B cell (primary cell): ENCODE results near the gene RPS15. TPM values are rescaled to one million over a fixed set of nuclear protein-coding genes. Genes with fewer than 3 reads are reported as not detected.

Experiments used
- ATAC-seq: fragments of 200-7000 bp; cut with Tn5 transposase; one replicate; pipeline ENCODE4 v1.10.0; 2021; ENCODE audit warnings: low read depth, mild to moderate bottlenecking, moderate number of reproducible peaks, moderate library complexity
- CTCF ChIA-PET: fragments of 350-600 bp; sonication (Branson Sonifier 250); formaldehyde crosslinking; loops from one replicate; lab custom pipeline; 2021; ENCODE audit warnings: antibody characterized with exemption, inconsistent platforms; lab: Charles Lee
- POLR2A ChIA-PET: fragments of 350-600 bp; sonication (Branson Sonifier 250); formaldehyde crosslinking; loops from one replicate; lab custom pipeline; 2021; ENCODE audit warnings: antibody characterized with exemption; lab: Charles Lee
- DNase-seq: peaks from one replicate; pipeline ENCODE4 v3.0.0; 2013
- H2AFZ ChIP-seq: 2 replicates; pipeline ENCODE4 v1.6.1; 2012; ENCODE audit warnings: mild to moderate bottlenecking, low read depth, low read length; ENCODE audit not compliant: insufficient read depth, poor library complexity, severe bottlenecking
- H3K27ac ChIP-seq, 2 donors: 1 replicate in 1 of 2; 2 replicates in 1 of 2; pipeline ENCODE4 v1.5.1; 2012 to 2013; ENCODE audit warnings: low read length in 2 of 2, mild to moderate bottlenecking in 2 of 2, moderate library complexity in 1 of 2
- H3K27me3 ChIP-seq, 4 experiments: fragments of 200-600 bp in 1 of 4; sonication (generic) in 1 of 4; replicated peaks in 1 of 4; 1 replicate in 2 of 4; 2 replicates in 2 of 4; pipeline versions ENCODE4 v1.6.1 to v1.7.0; 2013 to 2016; ENCODE audit warnings: low read length in 3 of 4, mild to moderate bottlenecking in 2 of 4, mixed read lengths in 1 of 4, moderate library complexity in 1 of 4; ENCODE audit not compliant: insufficient read depth in 4 of 4, control insufficient read depth in 3 of 4; ENCODE audit errors: control extremely low read depth in 1 of 4
- H3K36me3 ChIP-seq, 2 experiments: replicated peaks in 1 of 2; 1 replicate in 1 of 2; 2 replicates in 1 of 2; pipeline versions ENCODE4 v1.6.1 to v1.7.1; 2013; ENCODE audit warnings: low read length in 1 of 2; ENCODE audit not compliant: insufficient read depth in 2 of 2, control insufficient read depth in 1 of 2; ENCODE audit errors: control extremely low read depth in 1 of 2, extremely low read depth in 1 of 2
- H3K4me1 ChIP-seq, 2 donors: fragments of 200-600 bp in 1 of 2; sonication (generic) in 1 of 2; 1 replicate in 1 of 2; 2 replicates in 1 of 2; pipeline versions ENCODE4 v1.5.1 to v1.6.1; 2013 to 2017; ENCODE audit warnings: low read length in 2 of 2; ENCODE audit not compliant: control insufficient read depth in 2 of 2, insufficient read depth in 2 of 2
- H3K4me2 ChIP-seq: replicated peaks from 2 replicates; pipeline ENCODE3; 2012; ENCODE audit warnings: mild to moderate bottlenecking, low read depth, low read length; ENCODE audit not compliant: poor library complexity, severe bottlenecking
- H3K4me3 ChIP-seq, 5 experiments: fragments of 200-600 bp in 1 of 5; sonication (generic) in 1 of 5; 1 replicate in 3 of 5; 2 replicates in 2 of 5; pipeline versions ENCODE4 v1.5.1 to v1.7.0; 2011 to 2016; ENCODE audit warnings: low read length in 4 of 5, mild to moderate bottlenecking in 4 of 5, low read depth in 2 of 5, control low read depth in 1 of 5, moderate library complexity in 1 of 5; ENCODE audit not compliant: insufficient read depth in 1 of 5; ENCODE audit errors: control extremely low read depth in 1 of 5, extremely low read depth in 1 of 5
- H3K79me2 ChIP-seq: fragments of 200-600 bp; sonication (generic); one replicate; pipeline ENCODE4 v1.6.0; 2016; ENCODE audit warnings: low read length; ENCODE audit not compliant: control insufficient read depth, insufficient read depth
- H3K9ac ChIP-seq: fragments of 200-600 bp; sonication (generic); 2 replicates; pipeline ENCODE4 v1.6.1; 2017; ENCODE audit warnings: mild to moderate bottlenecking, low read length, moderate library complexity
- H3K9me3 ChIP-seq, 3 donors: one replicate each; pipeline versions ENCODE4 v1.6.1 to v1.7.1; 2013; ENCODE audit warnings: low read length in 2 of 3; ENCODE audit not compliant: control insufficient read depth in 2 of 3, insufficient read depth in 1 of 3; ENCODE audit errors: control extremely low read depth in 1 of 3
- H4K20me1 ChIP-seq: 2 replicates; pipeline ENCODE4 v1.6.0; 2012; ENCODE audit warnings: mild to moderate bottlenecking, low read length; ENCODE audit not compliant: insufficient read depth, control insufficient read depth, poor library complexity, severe bottlenecking
- H3K27ac Mint-ChIP-seq: one replicate; pipeline ENCODE4 v1.8.0; 2021; ENCODE audit warnings: mixed read lengths
- H3K27me3 Mint-ChIP-seq: one replicate; pipeline ENCODE4 v1.8.0; 2021; ENCODE audit warnings: mixed read lengths
- H3K4me1 Mint-ChIP-seq: one replicate; pipeline ENCODE4 v1.8.0; 2021; ENCODE audit warnings: mixed read lengths
- H3K4me3 Mint-ChIP-seq: one replicate; pipeline ENCODE4 v1.8.0; 2021; ENCODE audit warnings: mixed read lengths
- H3K9me3 Mint-ChIP-seq: one replicate; pipeline ENCODE4 v1.8.0; 2022; ENCODE audit warnings: mixed read lengths; ENCODE audit not compliant: insufficient read depth
- EZH2 ChIP-seq: IDR thresholded peaks from 2 replicates; pipeline ENCODE4 v1.6.1; 2012; ENCODE audit warnings: borderline replicate concordance, low read depth, mild to moderate bottlenecking, moderate library complexity, low read length; ENCODE audit not compliant: insufficient read depth, poor library complexity, severe bottlenecking
- WGBS: methylation state at CpG from one replicate; pipeline ENCODE4 v1.1.5; 2013; ENCODE audit warnings: missing lambda C conversion rate; ENCODE audit not compliant: insufficient coverage; 5-methylcytosine and 5-hydroxymethylcytosine counted together
- intact Hi-C: fragments of 100-400 bp; cut with micrococcal nuclease; formaldehyde crosslinking; loops from one replicate; pipeline ENCODE4 v1.10.0; 2022
- polyA minus RNA-seq: library from RNA; depleted of rRNA, polyadenylated mRNA; stranded (reverse); fragments of >200 nt; gene quantifications from 2 replicates; pipeline ENCODE4 v1.2.3, GENCODE V29; 2012
- polyA plus RNA-seq: library from polyadenylated mRNA; depleted of rRNA; stranded (reverse); fragments of >200 nt; gene quantifications from 2 replicates; pipeline ENCODE4 v1.2.3, GENCODE V29; 2012
- total RNA-seq, 2 donors: library from RNA; stranded (reverse); fragments of 120-200 nt in 1 of 2; gene quantifications; 1 replicate in 1 of 2; 2 replicates in 1 of 2; pipeline versions ENCODE4 v1.2.3 to v1.2.4, GENCODE V29; 2013 to 2022
- TF ChIP-seq, protein P1 (sequence below): fragments of 200-600 bp; IDR thresholded peaks from one replicate; pipeline ENCODE4 v1.8.0; 2022; ENCODE audit warnings: antibody characterized with exemption, mild to moderate bottlenecking

Gene RPS15
- total RNA-seq (1,488 and 1,520 TPM in 2 replicates), polyA plus RNA-seq (6,007 and 10,599 TPM in 2 replicates), polyA minus RNA-seq (1,884 and 2,320 TPM in 2 replicates)
- total RNA-seq (2013): 1,251 TPM

DNA sequence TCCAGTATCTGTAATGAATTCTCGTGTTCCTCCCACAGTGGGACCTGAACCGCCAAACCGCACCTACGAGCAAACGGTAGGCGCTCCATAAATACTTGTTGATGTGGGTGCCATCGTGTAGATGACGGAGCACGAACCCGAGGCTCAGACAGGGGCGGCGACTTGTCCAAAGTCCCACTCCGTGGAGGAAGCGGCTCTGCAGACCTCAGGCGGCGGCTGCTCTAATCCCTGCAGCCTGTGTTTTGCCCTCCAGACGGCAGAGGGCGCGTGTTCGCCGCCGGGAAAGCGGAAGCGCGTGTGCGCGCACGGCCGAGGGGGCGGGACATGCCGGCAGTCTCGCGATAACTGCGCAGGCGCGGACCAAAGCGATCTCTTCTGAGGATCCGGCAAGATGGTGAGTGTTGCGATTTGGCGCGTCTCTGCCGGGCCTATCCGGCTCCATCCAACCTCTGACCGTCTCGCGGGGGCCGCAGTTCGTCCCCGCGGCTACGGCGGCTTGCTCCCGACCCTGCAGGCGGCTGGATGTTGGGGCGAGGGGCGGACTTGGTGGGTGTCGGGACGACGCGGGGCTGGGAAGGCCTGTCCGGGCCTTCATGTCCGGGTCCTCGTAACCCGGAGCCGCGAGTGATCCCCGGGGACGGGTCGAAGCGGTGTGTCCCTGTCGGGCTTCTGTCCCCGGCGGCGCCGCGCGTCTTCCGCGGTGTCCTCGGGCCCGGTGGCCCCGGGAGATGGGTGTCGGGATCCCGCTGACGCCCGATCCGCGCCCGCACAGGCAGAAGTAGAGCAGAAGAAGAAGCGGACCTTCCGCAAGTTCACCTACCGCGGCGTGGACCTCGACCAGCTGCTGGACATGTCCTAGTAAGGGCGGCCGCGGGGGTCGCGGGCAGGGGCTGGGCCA lies at the start of gene RPS15:
TSS of gene RPS15 (plus strand) at position 362 of the 898 bp plus-strand sequence. CDS start at position 392, 30 bp downstream.
- H3K4me3 Mint-ChIP-seq: peak within 1 kb of the TSS; percentile 99
- peaks cover 7 to 16% of the 10 kb centered on the region in 2 donors for H3K4me1 ChIP-seq
- no peaks in the 10 kb centered on the region for H3K27me3 Mint-ChIP-seq
- peaks cover 18% of the 10 kb centered on the region for H3K4me1 Mint-ChIP-seq
- H4K20me1 ChIP-seq: peaks cover 64% of the 10 kb centered on the region
- CTCF ChIA-PET: interaction anchor here (0.7 to 1.4 kb wide), 6 partner anchors 20 to 122 kb away, joined by 3 to 4 read pairs (median 3); no protein-coding TSS in a partner anchor
- H3K9me3 Mint-ChIP-seq: no peaks in the 10 kb centered on the region
- H3K9ac ChIP-seq: peak within 1 kb of the TSS; percentile 99
- H3K27me3 ChIP-seq: no peaks in the 10 kb centered on the region
- peak within 1 kb of the TSS; percentile 99 for H3K27ac Mint-ChIP-seq
- peak within 1 kb of the TSS; percentile 94 to 95 for H3K27ac ChIP-seq
- WGBS: 2% methylated on average over 100 of the region's 100 CpGs
- ATAC-seq (peak; percentile 94), DNase-seq (peak; percentile 98)
- POLR2A ChIA-PET: interaction anchor here (0.7 to 0.9 kb wide), 2 partner anchors 28 to 327 kb away, joined by 3 read pairs; no protein-coding TSS in a partner anchor
- TF ChIP-seq EZH2: no peak
- TF ChIP-seq, protein P1, sequence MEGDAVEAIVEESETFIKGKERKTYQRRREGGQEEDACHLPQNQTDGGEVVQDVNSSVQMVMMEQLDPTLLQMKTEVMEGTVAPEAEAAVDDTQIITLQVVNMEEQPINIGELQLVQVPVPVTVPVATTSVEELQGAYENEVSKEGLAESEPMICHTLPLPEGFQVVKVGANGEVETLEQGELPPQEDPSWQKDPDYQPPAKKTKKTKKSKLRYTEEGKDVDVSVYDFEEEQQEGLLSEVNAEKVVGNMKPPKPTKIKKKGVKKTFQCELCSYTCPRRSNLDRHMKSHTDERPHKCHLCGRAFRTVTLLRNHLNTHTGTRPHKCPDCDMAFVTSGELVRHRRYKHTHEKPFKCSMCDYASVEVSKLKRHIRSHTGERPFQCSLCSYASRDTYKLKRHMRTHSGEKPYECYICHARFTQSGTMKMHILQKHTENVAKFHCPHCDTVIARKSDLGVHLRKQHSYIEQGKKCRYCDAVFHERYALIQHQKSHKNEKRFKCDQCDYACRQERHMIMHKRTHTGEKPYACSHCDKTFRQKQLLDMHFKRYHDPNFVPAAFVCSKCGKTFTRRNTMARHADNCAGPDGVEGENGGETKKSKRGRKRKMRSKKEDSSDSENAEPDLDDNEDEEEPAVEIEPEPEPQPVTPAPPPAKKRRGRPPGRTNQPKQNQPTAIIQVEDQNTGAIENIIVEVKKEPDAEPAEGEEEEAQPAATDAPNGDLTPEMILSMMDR: peak; percentile 95
- peaks cover 0 to 44% of the 10 kb centered on the region in 2 experiments for H3K36me3 ChIP-seq
- H3K79me2 ChIP-seq: peaks cover 27% of the 10 kb centered on the region
- H3K4me3 ChIP-seq: peak within 1 kb of the TSS; percentile 45 to 100 (median 97)
- H3K4me2 ChIP-seq: peak within 1 kb of the TSS; percentile 91
- peak within 1 kb of the TSS; percentile 82 for H2AFZ ChIP-seq
- intact Hi-C loops: loop anchor here (1.0 kb wide), 1 partner anchor 31 kb away; the partner anchor contains the start of gene DAZAP1
- no peaks in the 10 kb centered on the region for H3K9me3 ChIP-seq

DNA sequence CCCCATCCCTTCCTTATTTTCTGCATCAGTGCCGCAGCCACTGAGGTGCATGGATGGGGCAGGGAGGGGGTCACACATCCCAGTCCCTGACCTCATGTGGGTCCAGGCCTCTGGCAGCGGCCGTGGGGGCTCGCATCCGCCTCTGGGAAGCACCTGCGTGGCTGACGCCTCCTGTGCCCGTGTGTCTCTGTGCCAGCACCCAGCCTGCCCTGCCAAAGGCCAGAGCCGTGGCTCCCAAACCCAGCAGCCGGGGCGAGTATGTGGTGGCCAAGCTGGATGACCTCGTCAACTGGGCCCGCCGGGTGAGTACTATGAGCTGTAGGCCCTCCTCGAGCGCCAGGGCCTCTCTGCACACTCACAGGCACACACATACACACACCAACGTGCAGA lies 49.6 kb upstream of the RPS15 start:
- Histone ChIP-seq H3K27me3 (no peaks in the 10 kb centered on the region), H3K36me3 (peaks cover 0 to 42% of the 10 kb centered on the region in 2 experiments), H3K79me2 (peaks cover 5% of the 10 kb centered on the region), H2AFZ (no peak overlapping the region), H3K4me3 (no peak overlapping the region), H4K20me1 (peaks cover 5% of the 10 kb centered on the region), H3K9ac (no peak overlapping the region), H3K9me3 (no peaks in the 10 kb centered on the region), H3K4me1 (peaks cover 7 to 10% of the 10 kb centered on the region in 2 donors), H3K27ac (no peak overlapping the region), H3K4me2 (no peak overlapping the region)
- intact Hi-C loops: no loop called here
- Mint-ChIP-seq H3K27ac (no peak overlapping the region), H3K9me3 (no peaks in the 10 kb centered on the region), H3K27me3 (no peaks in the 10 kb centered on the region), H3K4me1 (peaks cover 10% of the 10 kb centered on the region), H3K4me3 (no peak overlapping the region)
- ATAC-seq (no peak), DNase-seq (no peak)
- WGBS: 95% methylated on average over 16 of the region's 17 CpGs
- TF ChIP-seq EZH2: no peak
- TF ChIP-seq, protein P1: no peak
- ChIA-PET CTCF (interaction anchor here (0.6 to 1.0 kb wide), 2 partner anchors 109 to 163 kb away, joined by 3 read pairs; no protein-coding TSS in a partner anchor), POLR2A (no interaction called here)
